Stimulated activated CD4-positive, alpha-beta T cell treated with anti-CD3 and anti-CD28 coated beads, TNF-alpha, amount 100 ng/mL, for 1 hour (primary cell): ENCODE measurements around the gene DNM3.
"Not testable (repeated sequence)": the region's sequence is repeated elsewhere in the genome, so short reads cannot be mapped to it uniquely, and the experiment has no call there.

Source experiments
- DNase-seq, 3 donors: peaks; one replicate each; pipeline ENCODE4 v3.0.0-alpha.2; 2020; ENCODE audit warnings: low read depth in 3 of 3, low spot score in 1 of 3

DNM3 gene

GRCh38 chr1:172351346-172351745, 510.0 kb downstream of the DNM3 start:
- no peak for DNase-seq

- no peak for DNase-seq
Observed at GRCh38 chr1:172351754-172352161, 510.5 kb downstream of the DNM3 start.

- DNase-seq = no peak
Observed at GRCh38 chr1:172352435-172352834, 511.1 kb downstream of the DNM3 start.

- DNase-seq = no peak
Observed at GRCh38 chr1:172354291-172355274, 513.3 kb downstream of the DNM3 start.

GRCh38 chr1:172356620-172357019, 515.3 kb downstream of the DNM3 start:
- DNase-seq = no peak

GRCh38 chr1:172357753-172358385, 516.6 kb downstream of the DNM3 start:
- DNase-seq = no peak

- DNase-seq = no peak
Observed at GRCh38 chr1:172359491-172359999, 518.2 kb downstream of the DNM3 start.

- no peak for DNase-seq
Observed at GRCh38 chr1:172360511-172360910, 519.2 kb downstream of the DNM3 start.

GRCh38 chr1:172360985-172361384, 519.7 kb downstream of the DNM3 start:
- DNase-seq = no peak

- DNase-seq = no peak
Observed at GRCh38 chr1:172363852-172364251, 522.6 kb downstream of the DNM3 start.

GRCh38 chr1:172371646-172372045, 530.3 kb downstream of the DNM3 start:
- not testable (repeated sequence) for DNase-seq

GRCh38 chr1:172373864-172374263, 532.6 kb downstream of the DNM3 start:
- no peak for DNase-seq

- no peak for DNase-seq
Observed at GRCh38 chr1:172375211-172375631, 533.9 kb downstream of the DNM3 start.

- no peak for DNase-seq
Observed at GRCh38 chr1:172376431-172376830, 535.1 kb downstream of the DNM3 start.

GRCh38 chr1:172377565-172377964, 536.3 kb downstream of the DNM3 start:
- DNase-seq = no peak

GRCh38 chr1:172378109-172378760, 536.9 kb downstream of the DNM3 start:
- no peak for DNase-seq

GRCh38 chr1:172380441-172381244, 539.3 kb downstream of the DNM3 start:
- no peak for DNase-seq

GRCh38 chr1:172381946-172382345, 540.6 kb downstream of the DNM3 start:
- no peak for DNase-seq

- DNase-seq = no peak
Observed at GRCh38 chr1:172382406-172382805, 541.1 kb downstream of the DNM3 start.

GRCh38 chr1:172382990-172383389, 541.7 kb downstream of the DNM3 start:
- DNase-seq = no peak

- no peak for DNase-seq
Observed at GRCh38 chr1:172383536-172383935, 542.2 kb downstream of the DNM3 start.
